ENCODE results near the gene DOCK10.

- TF ChIP-seq CTCF (IDR thresholded peaks at IDR 0.05) (no peak), POLR2A (IDR thresholded peaks at IDR 0.05) (no peak)
Observed at GRCh38 chr2:224919472-224920110, 122.7 kb downstream of the DOCK10 start.

Measured in uterus (tissue), 2 donors.